GM23248 (cell line): ENCODE data around the gene AGL.

Experiments used
- EZH2 ChIP-seq: fragments of 200-600 bp; sonication (generic); IDR thresholded peaks from 2 replicates; pipeline ENCODE4 v1.6.1; 2018; ENCODE audit warnings: antibody characterized with exemption, mild to moderate bottlenecking; ENCODE audit not compliant: insufficient read depth, poor library complexity, severe bottlenecking
- EZH2phosphoT487 ChIP-seq: fragments of 200-600 bp; sonication (generic); IDR thresholded peaks from 2 replicates; pipeline ENCODE4 v1.6.1; 2018; ENCODE audit warnings: antibody characterized with exemption, moderate library complexity, mild to moderate bottlenecking, low read depth; ENCODE audit not compliant: insufficient read depth

DNA sequence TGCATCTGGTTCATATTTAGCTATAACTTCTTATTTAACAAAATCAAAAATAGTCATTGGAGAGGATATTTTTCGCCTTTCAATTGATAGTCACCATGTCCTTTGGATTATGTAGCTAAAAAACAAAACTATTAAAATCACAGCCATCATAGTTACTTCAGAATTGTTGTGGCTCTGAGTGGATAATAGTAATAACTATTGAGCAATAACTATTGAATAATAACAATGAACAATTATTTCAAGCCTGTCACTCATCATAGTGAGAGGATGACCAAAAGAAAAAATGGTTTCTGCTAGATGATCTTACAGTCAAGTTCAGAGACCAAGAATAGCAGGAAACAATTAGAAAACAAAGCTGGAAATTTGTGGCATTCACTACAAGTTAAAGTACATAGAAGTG, 38.4 kb upstream of the AGL start:
- no peak for TF ChIP-seq EZH2
- TF ChIP-seq EZH2phosphoT487, result no peak
